ENCODE results near the gene ARHGEF9. TPM values are rescaled to one million over a fixed set of nuclear protein-coding genes. Genes with fewer than 3 reads are reported as not detected.
"Not testable (repeated sequence)": the region's sequence is repeated elsewhere in the genome, so short reads cannot be mapped to it uniquely, and the experiment has no call there.

Gene ARHGEF9
- total and polyA plus RNA-seq, 2 donors from 2014 or later, result 20.0 to 26.4 TPM

DNA sequence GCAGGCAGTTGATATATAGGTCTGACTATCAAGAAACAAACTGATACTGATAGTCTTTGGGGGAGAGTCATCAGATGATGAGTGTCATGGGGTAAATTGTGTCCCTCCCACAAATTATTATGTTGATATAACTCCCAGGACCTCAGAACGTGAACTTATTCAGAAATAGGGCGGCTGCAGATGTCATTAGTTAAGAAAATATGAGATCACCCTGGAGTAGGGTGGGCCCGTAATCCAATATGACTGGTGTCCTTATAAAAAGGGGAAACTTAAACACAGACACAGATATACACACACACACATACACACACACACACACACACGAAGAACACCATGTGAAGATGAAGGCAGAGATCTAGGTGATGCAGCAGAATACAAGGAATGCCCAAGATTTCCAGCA is 32.7 kb upstream of the ARHGEF9 start:
- Histone ChIP-seq H3K36me3 (ENCODE audit: control insufficient read depth in 2 of 3, insufficient read depth in 3 of 3, low read length in 3 of 3) (no peaks in the 10 kb centered on the region), H3K9me3 (ENCODE audit: control insufficient read depth in 2 of 3, insufficient read depth in 1 of 3, low read length in 3 of 3) (no peaks in the 10 kb centered on the region), H3K9ac (ENCODE audit: low read length in 3 of 3) (no peak overlapping the region), H3K27me3 (ENCODE audit: control insufficient read depth, insufficient read depth, low read length) (no peaks in the 10 kb centered on the region), H3K27ac (ENCODE audit: low read depth in 2 of 2, low read length in 2 of 2) (no peak overlapping the region), H3K4me1 (ENCODE audit: control insufficient read depth in 2 of 3, insufficient read depth in 2 of 3, low read depth in 1 of 3, low read length in 3 of 3) (no peaks in the 10 kb centered on the region), H3K4me3 (ENCODE audit: low read length in 3 of 3) (no peak overlapping the region)
- DNase-seq, result no peak
- FAIRE-seq, result no peak
- intact Hi-C loops (cut with DNase I), result no loop called here
- TF ChIP-seq, protein P1, sequence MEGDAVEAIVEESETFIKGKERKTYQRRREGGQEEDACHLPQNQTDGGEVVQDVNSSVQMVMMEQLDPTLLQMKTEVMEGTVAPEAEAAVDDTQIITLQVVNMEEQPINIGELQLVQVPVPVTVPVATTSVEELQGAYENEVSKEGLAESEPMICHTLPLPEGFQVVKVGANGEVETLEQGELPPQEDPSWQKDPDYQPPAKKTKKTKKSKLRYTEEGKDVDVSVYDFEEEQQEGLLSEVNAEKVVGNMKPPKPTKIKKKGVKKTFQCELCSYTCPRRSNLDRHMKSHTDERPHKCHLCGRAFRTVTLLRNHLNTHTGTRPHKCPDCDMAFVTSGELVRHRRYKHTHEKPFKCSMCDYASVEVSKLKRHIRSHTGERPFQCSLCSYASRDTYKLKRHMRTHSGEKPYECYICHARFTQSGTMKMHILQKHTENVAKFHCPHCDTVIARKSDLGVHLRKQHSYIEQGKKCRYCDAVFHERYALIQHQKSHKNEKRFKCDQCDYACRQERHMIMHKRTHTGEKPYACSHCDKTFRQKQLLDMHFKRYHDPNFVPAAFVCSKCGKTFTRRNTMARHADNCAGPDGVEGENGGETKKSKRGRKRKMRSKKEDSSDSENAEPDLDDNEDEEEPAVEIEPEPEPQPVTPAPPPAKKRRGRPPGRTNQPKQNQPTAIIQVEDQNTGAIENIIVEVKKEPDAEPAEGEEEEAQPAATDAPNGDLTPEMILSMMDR (IDR thresholded peaks at IDR 0.05; ENCODE audit: borderline replicate concordance, extremely low read depth, insufficient read depth), result no peak

DNA sequence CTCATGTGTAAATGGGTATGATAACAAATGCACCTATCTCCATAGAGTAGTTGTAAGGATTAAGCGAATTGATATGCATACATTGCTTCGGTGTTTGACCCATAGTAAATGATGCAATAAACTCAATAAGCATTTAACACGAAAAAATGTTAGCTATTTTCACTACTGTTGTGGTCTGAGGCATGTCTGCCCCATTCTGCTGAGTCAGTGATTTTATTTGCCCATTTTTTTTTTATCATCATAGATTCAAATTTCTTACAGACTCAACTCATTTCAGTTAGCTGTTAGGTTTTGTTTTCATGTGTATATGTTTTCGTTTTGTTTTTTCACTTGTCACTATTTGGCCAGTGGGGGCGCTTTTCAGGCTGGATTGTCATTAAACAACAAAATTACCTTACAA is 27.8 kb upstream of the ARHGEF9 start:
- intact Hi-C loops (cut with DNase I), result no loop called here
- Histone ChIP-seq H3K4me3 (ENCODE audit: low read length in 3 of 3) (no peak overlapping the region), H3K9me3 (ENCODE audit: control insufficient read depth in 2 of 3, insufficient read depth in 1 of 3, low read length in 3 of 3) (no peaks in the 10 kb centered on the region), H3K27ac (ENCODE audit: low read depth in 2 of 2, low read length in 2 of 2) (no peak overlapping the region), H3K27me3 (ENCODE audit: control insufficient read depth, insufficient read depth, low read length) (no peaks in the 10 kb centered on the region), H3K4me1 (ENCODE audit: control insufficient read depth in 2 of 3, insufficient read depth in 2 of 3, low read depth in 1 of 3, low read length in 3 of 3) (no peaks in the 10 kb centered on the region), H3K9ac (ENCODE audit: low read length in 3 of 3) (no peak overlapping the region), H3K36me3 (ENCODE audit: control insufficient read depth in 2 of 3, insufficient read depth in 3 of 3, low read length in 3 of 3) (no peaks in the 10 kb centered on the region)
- FAIRE-seq (no peak), DNase-seq (no peak)
- TF ChIP-seq, protein P1 (IDR thresholded peaks at IDR 0.05; ENCODE audit: borderline replicate concordance, extremely low read depth, insufficient read depth), result no peak

DNA sequence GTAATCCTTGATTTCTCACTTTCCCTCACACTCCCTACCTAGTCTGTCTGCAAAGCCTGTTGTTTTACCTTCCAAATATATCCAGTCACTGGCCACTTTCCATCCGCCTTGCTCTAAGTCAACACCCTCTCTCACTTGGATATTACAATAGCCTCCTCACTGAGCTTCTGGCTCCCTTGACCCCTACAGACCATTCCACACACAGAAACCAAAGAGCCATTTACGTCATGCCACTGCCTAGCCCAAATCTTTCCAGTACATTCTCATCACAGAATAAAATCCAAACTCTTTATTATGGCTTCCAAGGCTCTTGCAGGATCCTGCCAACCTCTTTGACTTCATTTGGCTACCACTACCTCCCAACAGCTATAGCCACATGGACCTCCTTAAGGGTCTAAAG is 25.7 kb upstream of the ARHGEF9 start:
- DNase-seq, result no peak
- no peak for FAIRE-seq
- H3K4me1 ChIP-seq (ENCODE audit: control insufficient read depth in 2 of 3, insufficient read depth in 2 of 3, low read depth in 1 of 3, low read length in 3 of 3), result no peaks in the 10 kb centered on the region
- H3K27me3 ChIP-seq (ENCODE audit: control insufficient read depth, insufficient read depth, low read length), result no peaks in the 10 kb centered on the region
- H3K4me3 ChIP-seq (ENCODE audit: low read length in 3 of 3), result no peak overlapping the region
- no peak overlapping the region for H3K27ac ChIP-seq (ENCODE audit: low read depth in 2 of 2, low read length in 2 of 2)
- no peaks in the 10 kb centered on the region for H3K36me3 ChIP-seq (ENCODE audit: control insufficient read depth in 2 of 3, insufficient read depth in 3 of 3, low read length in 3 of 3)
- H3K9me3 ChIP-seq (ENCODE audit: control insufficient read depth in 2 of 3, insufficient read depth in 1 of 3, low read length in 3 of 3), result no peaks in the 10 kb centered on the region
- intact Hi-C loops (cut with DNase I), result no loop called here
- TF ChIP-seq, protein P1 (IDR thresholded peaks at IDR 0.05; ENCODE audit: borderline replicate concordance, extremely low read depth, insufficient read depth), result no peak
- H3K9ac ChIP-seq (ENCODE audit: low read length in 3 of 3), result no peak overlapping the region

DNA sequence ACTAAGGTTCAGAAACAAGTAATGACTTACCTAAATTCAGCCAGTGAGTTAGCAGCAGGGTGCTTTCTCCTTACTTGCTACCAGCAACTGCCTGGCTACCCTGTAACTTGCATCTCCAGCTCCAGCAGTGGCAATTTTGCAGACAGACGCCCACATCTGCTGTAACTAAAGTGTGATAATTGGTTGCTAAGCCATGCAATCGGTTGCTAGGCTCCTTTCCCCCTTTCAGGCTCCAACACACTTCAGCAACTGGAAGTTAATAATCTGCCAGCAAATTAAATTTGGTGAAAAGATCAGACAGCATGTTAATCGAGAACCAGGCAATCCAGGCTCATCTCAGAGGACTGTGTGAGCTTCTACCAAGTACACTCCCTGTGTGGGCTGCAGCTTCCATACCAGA is 24.2 kb upstream of the ARHGEF9 start:
- peak in 4 of 5 donors; percentile 13 to 59 (median 36) for DNase-seq
- H3K36me3 ChIP-seq (ENCODE audit: control insufficient read depth in 2 of 3, insufficient read depth in 3 of 3, low read length in 3 of 3), result no peaks in the 10 kb centered on the region
- no peak overlapping the region for H3K27ac ChIP-seq (ENCODE audit: low read depth in 2 of 2, low read length in 2 of 2)
- no peaks in the 10 kb centered on the region for H3K4me1 ChIP-seq (ENCODE audit: control insufficient read depth in 2 of 3, insufficient read depth in 2 of 3, low read depth in 1 of 3, low read length in 3 of 3)
- H3K27me3 ChIP-seq (ENCODE audit: control insufficient read depth, insufficient read depth, low read length), result no peaks in the 10 kb centered on the region
- intact Hi-C loops (cut with DNase I), result no loop called here
- no peak for FAIRE-seq
- TF ChIP-seq, protein P1 (IDR thresholded peaks at IDR 0.05; ENCODE audit: borderline replicate concordance, extremely low read depth, insufficient read depth), result no peak
- no peak overlapping the region for H3K9ac ChIP-seq (ENCODE audit: low read length in 3 of 3)
- H3K9me3 ChIP-seq (ENCODE audit: control insufficient read depth in 2 of 3, insufficient read depth in 1 of 3, low read length in 3 of 3), result no peaks in the 10 kb centered on the region
- no peak overlapping the region for H3K4me3 ChIP-seq (ENCODE audit: low read length in 3 of 3)

DNA sequence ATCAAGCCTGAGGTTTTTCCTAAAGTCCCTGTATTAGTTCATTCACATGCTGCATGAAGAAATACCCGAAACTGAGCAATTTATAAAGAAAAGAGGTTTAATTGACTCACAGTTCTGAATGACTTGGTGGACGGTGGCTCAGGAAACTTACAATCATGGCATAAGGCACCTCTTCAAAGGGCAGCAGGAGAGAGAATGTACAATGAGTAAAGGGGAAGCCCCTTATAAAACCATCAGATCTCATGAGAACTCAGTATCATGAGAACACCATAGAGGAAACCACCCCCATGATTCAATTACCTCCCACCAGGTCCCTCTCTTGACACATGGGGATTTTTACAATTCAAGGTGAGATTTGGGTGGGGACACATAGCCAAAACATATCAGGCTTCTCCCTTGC is 10.4 kb upstream of the ARHGEF9 start:
- DNase-seq; FAIRE-seq; intact Hi-C loops (cut with DNase I): not testable (repeated sequence)

More for the DNA sequence above, 10.4 kb upstream of the ARHGEF9 start:
- not testable (repeated sequence) for H3K4me3 ChIP-seq (ENCODE audit: low read length in 3 of 3); H3K9ac ChIP-seq (ENCODE audit: low read length in 3 of 3); H3K36me3 ChIP-seq (ENCODE audit: control insufficient read depth in 2 of 3, insufficient read depth in 3 of 3, low read length in 3 of 3); H3K27me3 ChIP-seq (ENCODE audit: control insufficient read depth, insufficient read depth, low read length); H3K4me1 ChIP-seq (ENCODE audit: control insufficient read depth in 2 of 3, insufficient read depth in 2 of 3, low read depth in 1 of 3, low read length in 3 of 3); H3K27ac ChIP-seq (ENCODE audit: low read depth in 2 of 2, low read length in 2 of 2); H3K9me3 ChIP-seq (ENCODE audit: control insufficient read depth in 2 of 3, insufficient read depth in 1 of 3, low read length in 3 of 3)

Measured in kidney (tissue), 14 donors.